ENCODE results near the gene ANXA4. TPM values are rescaled to one million over a fixed set of nuclear protein-coding genes. Genes with fewer than 3 reads are reported as not detected.

ANXA4 gene
- polyA plus RNA-seq, 1 experiment = 133 TPM

GRCh38 chr2:69811591-69811990 lies 69.7 kb downstream of the ANXA4 start:
- no peak overlapping the region for H3K4me3 ChIP-seq (ENCODE audit: low read depth, low read length)
- CTCF ChIA-PET = interaction anchor here (0.8 to 11.8 kb wide), 3 partner anchors 39 to 92 kb away, joined by 3 to 257 read pairs (median 3); no protein-coding TSS in a partner anchor
- no peaks in the 10 kb centered on the region for H3K27me3 ChIP-seq (ENCODE audit: control insufficient read depth, insufficient read depth, low read length)
- peaks cover 12% of the 10 kb centered on the region for H3K36me3 ChIP-seq (ENCODE audit: control insufficient read depth, insufficient read depth, low read length)
- POLR2A ChIA-PET = no interaction called here
- TF ChIP-seq CTCF (IDR thresholded peaks at IDR 0.05; ENCODE audit: insufficient read depth, low read depth, low read length) = no peak
- no peak for DNase-seq (ENCODE audit: low read depth)

GRCh38 chr2:69815717-69816116 lies 73.8 kb downstream of the ANXA4 start:
- no peak overlapping the region for H3K4me3 ChIP-seq (ENCODE audit: low read depth, low read length)
- TF ChIP-seq CTCF (IDR thresholded peaks at IDR 0.05; ENCODE audit: insufficient read depth, low read depth, low read length) = no peak
- DNase-seq (ENCODE audit: low read depth) = no peak
- CTCF ChIA-PET = interaction anchor here (0.5 to 11.8 kb wide), 14 partner anchors 10 to 96 kb away, joined by 3 to 257 read pairs (median 7); partner anchors contain the start of gene GMCL1
- POLR2A ChIA-PET = no interaction called here
- H3K27me3 ChIP-seq (ENCODE audit: control insufficient read depth, insufficient read depth, low read length) = no peaks in the 10 kb centered on the region
- peaks cover 10% of the 10 kb centered on the region for H3K36me3 ChIP-seq (ENCODE audit: control insufficient read depth, insufficient read depth, low read length)

GRCh38 chr2:69816923-69817542 lies 75.1 kb downstream of the ANXA4 start:
- ChIA-PET CTCF (interaction anchor here (0.7 to 11.8 kb wide), 29 partner anchors 8 to 374 kb away, joined by 3 to 257 read pairs (median 4); partner anchors contain the start of genes ANXA4, C2orf42 and GMCL1), POLR2A (no interaction called here)
- DNase-seq (ENCODE audit: low read depth) = peak; percentile 50

GRCh38 chr2:69817729-69818501 lies 76.0 kb downstream of the ANXA4 start:
- H3K4me3 ChIP-seq (ENCODE audit: low read depth, low read length) = no peak overlapping the region
- peaks cover 7% of the 10 kb centered on the region for H3K36me3 ChIP-seq (ENCODE audit: control insufficient read depth, insufficient read depth, low read length)
- no peaks in the 10 kb centered on the region for H3K27me3 ChIP-seq (ENCODE audit: control insufficient read depth, insufficient read depth, low read length)
- ChIA-PET CTCF (interaction anchor here (0.5 to 11.8 kb wide), 15 partner anchors 8 to 884 kb away, joined by 3 to 257 read pairs (median 6); partner anchors contain the start of genes ANXA4 and GMCL1), POLR2A (interaction anchor here (0.5 kb wide), 1 partner anchor 93 kb away, joined by 4 read pairs; no protein-coding TSS in a partner anchor)
- DNase-seq (ENCODE audit: low read depth) = no peak
- no peak for TF ChIP-seq CTCF (IDR thresholded peaks at IDR 0.05; ENCODE audit: insufficient read depth, low read depth, low read length)

More at GRCh38 chr2:69816923-69817542, 75.1 kb downstream of the ANXA4 start:
- TF ChIP-seq CTCF (IDR thresholded peaks at IDR 0.05; ENCODE audit: insufficient read depth, low read depth, low read length) = peak; percentile 79
- H3K27me3 ChIP-seq (ENCODE audit: control insufficient read depth, insufficient read depth, low read length) = no peaks in the 10 kb centered on the region
- no peak overlapping the region for H3K4me3 ChIP-seq (ENCODE audit: low read depth, low read length)
- peaks cover 9% of the 10 kb centered on the region for H3K36me3 ChIP-seq (ENCODE audit: control insufficient read depth, insufficient read depth, low read length)
